Progenitor cell of endocrine pancreas (in vitro differentiated cells): ENCODE data around the gene RBM46. TPM values are rescaled to one million over a fixed set of nuclear protein-coding genes. Genes with fewer than 3 reads are reported as not detected.

Experiments
- DNase-seq: peaks from one replicate; pipeline ENCODE4 v3.0.0; 2021; ENCODE audit warnings: low spot score; ENCODE audit not compliant: unreplicated experiment
- H3K27ac Mint-ChIP-seq: 2 replicates; pipeline ENCODE4 v1.8.0; 2021; ENCODE audit warnings: mild to moderate bottlenecking, moderate library complexity, mixed read lengths
- H3K27me3 Mint-ChIP-seq: 2 replicates; pipeline ENCODE4 v1.8.0; 2021; ENCODE audit warnings: mixed read lengths
- H3K36me3 Mint-ChIP-seq: 2 replicates; pipeline ENCODE4 v1.8.0; 2022; ENCODE audit warnings: mixed read lengths; ENCODE audit not compliant: insufficient read depth
- H3K4me1 Mint-ChIP-seq: 2 replicates; pipeline ENCODE4 v1.8.0; 2021; ENCODE audit warnings: low read depth, mixed read lengths
- H3K4me3 Mint-ChIP-seq: 2 replicates; pipeline ENCODE4 v1.8.0; 2021; ENCODE audit warnings: low read depth, mild to moderate bottlenecking, moderate library complexity, mixed read lengths
- H3K9me3 Mint-ChIP-seq: 2 replicates; pipeline ENCODE4 v1.8.0; 2021; ENCODE audit warnings: low read depth, mixed read lengths
- long read RNA-seq: library from polyadenylated mRNA; unstranded; transcript quantifications from one replicate; pipeline ENCODE4 v2.0.0, GENCODE V29; 2020
- total RNA-seq: library from RNA; stranded (reverse); gene quantifications from 2 replicates; pipeline ENCODE4 v1.2.1, GENCODE V29; 2021
- TF ChIP-seq, protein P1 (sequence below): fragments of 200-600 bp; sonication (generic); IDR thresholded peaks from one replicate; pipeline ENCODE4 v1.5.0; 2021; ENCODE audit warnings: antibody characterized with exemption, mild to moderate bottlenecking; ENCODE audit not compliant: unreplicated experiment

RBM46 gene, protein sequence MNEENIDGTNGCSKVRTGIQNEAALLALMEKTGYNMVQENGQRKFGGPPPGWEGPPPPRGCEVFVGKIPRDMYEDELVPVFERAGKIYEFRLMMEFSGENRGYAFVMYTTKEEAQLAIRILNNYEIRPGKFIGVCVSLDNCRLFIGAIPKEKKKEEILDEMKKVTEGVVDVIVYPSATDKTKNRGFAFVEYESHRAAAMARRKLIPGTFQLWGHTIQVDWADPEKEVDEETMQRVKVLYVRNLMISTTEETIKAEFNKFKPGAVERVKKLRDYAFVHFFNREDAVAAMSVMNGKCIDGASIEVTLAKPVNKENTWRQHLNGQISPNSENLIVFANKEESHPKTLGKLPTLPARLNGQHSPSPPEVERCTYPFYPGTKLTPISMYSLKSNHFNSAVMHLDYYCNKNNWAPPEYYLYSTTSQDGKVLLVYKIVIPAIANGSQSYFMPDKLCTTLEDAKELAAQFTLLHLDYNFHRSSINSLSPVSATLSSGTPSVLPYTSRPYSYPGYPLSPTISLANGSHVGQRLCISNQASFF
- total RNA-seq: 0.62 and 0.98 TPM in 2 replicates
- long read RNA-seq: 0 reads

GRCh38 chr4:154781126-154781982 is at the start of gene RBM46:
Gene RBM46 (plus strand): TSS chr4:154781272. CDS start chr4:154796753, 15,481 bp downstream.
- H3K9me3 Mint-ChIP-seq: peaks cover under 1% of the 10 kb centered on the region
- no peak for DNase-seq
- peaks cover 4% of the 10 kb centered on the region for H3K4me1 Mint-ChIP-seq
- TF ChIP-seq, protein P1, sequence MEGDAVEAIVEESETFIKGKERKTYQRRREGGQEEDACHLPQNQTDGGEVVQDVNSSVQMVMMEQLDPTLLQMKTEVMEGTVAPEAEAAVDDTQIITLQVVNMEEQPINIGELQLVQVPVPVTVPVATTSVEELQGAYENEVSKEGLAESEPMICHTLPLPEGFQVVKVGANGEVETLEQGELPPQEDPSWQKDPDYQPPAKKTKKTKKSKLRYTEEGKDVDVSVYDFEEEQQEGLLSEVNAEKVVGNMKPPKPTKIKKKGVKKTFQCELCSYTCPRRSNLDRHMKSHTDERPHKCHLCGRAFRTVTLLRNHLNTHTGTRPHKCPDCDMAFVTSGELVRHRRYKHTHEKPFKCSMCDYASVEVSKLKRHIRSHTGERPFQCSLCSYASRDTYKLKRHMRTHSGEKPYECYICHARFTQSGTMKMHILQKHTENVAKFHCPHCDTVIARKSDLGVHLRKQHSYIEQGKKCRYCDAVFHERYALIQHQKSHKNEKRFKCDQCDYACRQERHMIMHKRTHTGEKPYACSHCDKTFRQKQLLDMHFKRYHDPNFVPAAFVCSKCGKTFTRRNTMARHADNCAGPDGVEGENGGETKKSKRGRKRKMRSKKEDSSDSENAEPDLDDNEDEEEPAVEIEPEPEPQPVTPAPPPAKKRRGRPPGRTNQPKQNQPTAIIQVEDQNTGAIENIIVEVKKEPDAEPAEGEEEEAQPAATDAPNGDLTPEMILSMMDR: no peak
- no peaks in the 10 kb centered on the region for H3K27me3 Mint-ChIP-seq
- H3K27ac Mint-ChIP-seq: no peak within 1 kb of the TSS
- H3K4me3 Mint-ChIP-seq: no peak within 1 kb of the TSS
- H3K36me3 Mint-ChIP-seq: no peaks in the 10 kb centered on the region

DNA sequence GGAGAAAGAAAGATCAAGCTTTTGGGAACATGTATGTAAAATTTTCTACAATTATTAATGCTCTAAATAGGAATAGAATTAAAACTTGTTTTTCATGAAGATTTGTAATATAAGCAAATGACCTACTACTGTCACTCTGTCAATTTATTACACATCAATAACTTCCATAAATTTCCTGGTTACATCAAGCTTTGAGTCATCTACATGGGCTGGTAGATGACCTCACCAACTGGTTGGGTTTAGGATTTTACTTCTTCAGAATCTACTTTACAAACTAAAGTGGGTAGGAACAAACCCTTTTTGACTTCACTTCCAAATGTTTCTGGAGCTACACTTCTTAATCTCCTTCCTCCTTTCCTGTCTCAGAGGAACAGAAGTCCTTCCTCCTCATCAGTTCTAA is 49.3 kb upstream of the RBM46 start:
- no peak for DNase-seq
- Mint-ChIP-seq H3K27me3 (no peaks in the 10 kb centered on the region), H3K4me1 (peaks cover 20% of the 10 kb centered on the region), H3K9me3 (no peaks in the 10 kb centered on the region), H3K27ac (no peak overlapping the region), H3K36me3 (no peaks in the 10 kb centered on the region), H3K4me3 (no peak overlapping the region)
- TF ChIP-seq, protein P1: no peak

DNA sequence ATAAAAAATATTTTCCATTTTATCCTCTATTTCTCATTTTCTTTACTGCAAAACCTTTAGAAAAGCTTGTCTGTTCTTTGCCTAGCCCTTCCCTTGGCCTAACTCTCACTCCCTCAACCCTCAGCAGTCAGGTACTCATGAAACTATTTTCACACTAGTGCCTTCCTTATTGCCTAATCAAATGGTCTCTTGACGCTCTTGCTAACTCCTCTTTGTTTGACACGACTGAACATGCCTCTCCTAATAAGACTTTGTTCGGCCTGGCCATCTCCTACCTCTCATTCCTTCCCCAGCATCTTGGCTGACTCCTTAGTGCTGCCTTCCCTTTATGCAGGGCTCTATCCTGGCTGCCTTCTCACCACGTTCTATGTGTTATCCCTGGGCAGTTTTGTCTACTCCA is 48.4 kb upstream of the RBM46 start:
- Mint-ChIP-seq H3K27ac (no peak overlapping the region), H3K36me3 (no peaks in the 10 kb centered on the region), H3K9me3 (no peaks in the 10 kb centered on the region), H3K4me3 (no peak overlapping the region), H3K4me1 (peaks cover 12% of the 10 kb centered on the region), H3K27me3 (no peaks in the 10 kb centered on the region)
- DNase-seq: no peak
- TF ChIP-seq, protein P1: no peak

DNA sequence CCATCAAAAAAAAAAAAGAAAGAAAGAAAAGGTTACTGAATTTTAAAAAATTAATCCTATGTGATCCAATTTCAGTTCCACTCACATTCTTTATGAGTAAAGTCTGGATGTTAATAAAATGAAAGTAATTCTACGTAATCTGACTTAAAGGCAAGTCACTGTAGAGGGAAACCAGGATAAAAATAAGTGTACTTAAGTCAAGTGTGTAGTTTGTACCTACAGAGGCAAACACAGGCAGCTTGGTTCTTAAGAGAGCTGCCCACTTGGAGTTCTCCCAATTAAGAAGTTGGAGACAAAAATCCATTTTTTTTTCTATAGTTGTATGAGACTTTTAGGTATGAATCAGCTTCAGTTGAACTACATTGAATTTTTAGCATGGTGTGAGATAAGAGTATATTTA is 44.3 kb upstream of the RBM46 start:
- TF ChIP-seq, protein P1: no peak
- Mint-ChIP-seq H3K27ac (no peak overlapping the region), H3K27me3 (peaks cover 33% of the 10 kb centered on the region), H3K4me1 (peaks cover 8% of the 10 kb centered on the region), H3K36me3 (no peaks in the 10 kb centered on the region), H3K9me3 (no peaks in the 10 kb centered on the region), H3K4me3 (no peak overlapping the region)
- no peak for DNase-seq

GRCh38 chr4:154738426-154738825 is 42.6 kb upstream of the RBM46 start:
- TF ChIP-seq, protein P1: no peak
- no peak for DNase-seq
- H3K4me1 Mint-ChIP-seq: peaks cover 13% of the 10 kb centered on the region
- peaks cover 48% of the 10 kb centered on the region for H3K27me3 Mint-ChIP-seq
- no peak overlapping the region for H3K4me3 Mint-ChIP-seq
- H3K27ac Mint-ChIP-seq: no peak overlapping the region
- no peaks in the 10 kb centered on the region for H3K9me3 Mint-ChIP-seq
- no peaks in the 10 kb centered on the region for H3K36me3 Mint-ChIP-seq
